ENCODE data around the gene COX19. TPM values are rescaled to one million over a fixed set of nuclear protein-coding genes. Genes with fewer than 3 reads are reported as not detected.

The COX19 gene
- total and polyA plus RNA-seq, 2 of the 13 experiments (the other 11 are each of a cell fraction or from before 2014, with no cell fraction given): 11.5 to 21.7 TPM

DNA sequence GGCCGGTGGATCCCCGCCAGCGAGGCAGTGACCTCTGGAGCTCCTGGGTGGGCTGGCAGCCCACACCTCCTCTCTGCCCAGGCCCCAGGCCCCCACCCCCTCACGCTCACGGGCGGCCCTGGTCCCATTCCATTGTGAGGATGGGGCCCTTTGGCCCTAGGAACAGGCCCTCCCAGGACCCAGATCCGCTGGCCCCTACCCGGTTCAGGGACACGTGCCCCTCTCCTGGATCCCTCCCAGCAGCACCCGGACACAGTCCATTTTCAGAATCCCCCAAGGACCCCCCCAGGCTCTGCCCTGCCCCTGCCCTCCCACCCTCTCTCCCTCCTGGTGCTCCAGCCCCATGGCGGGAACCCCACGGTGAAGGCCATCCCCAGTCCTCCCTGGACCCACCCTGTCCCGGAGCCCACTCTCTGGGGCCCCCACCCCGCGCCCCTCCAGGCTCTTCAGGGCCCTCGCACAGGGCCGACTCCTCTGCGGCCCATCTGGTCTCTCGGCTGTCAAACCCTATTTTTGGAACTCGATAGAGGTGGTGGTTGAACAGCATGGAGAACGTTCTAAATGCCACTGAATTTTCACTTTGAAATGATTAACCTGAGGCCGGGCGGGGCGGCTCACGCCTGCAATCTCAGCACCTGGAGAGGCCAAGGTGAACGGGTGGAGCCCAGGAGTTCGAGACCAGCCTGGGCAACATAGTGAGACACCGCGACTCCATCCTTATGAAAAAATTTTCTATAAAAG is 28.9 kb downstream of the COX19 start:
- ATAC-seq: peak; percentile 49
- intact Hi-C loops (cut with micrococcal nuclease; ENCODE audit: unreplicated experiment): no loop called here

More for the DNA sequence above, 28.9 kb downstream of the COX19 start:
- peak overlapping the region; percentile 76 for H3K4me2 ChIP-seq (ENCODE audit: low read depth, low read length)
- WGBS (ENCODE audit: low lambda C conversion rate): 46% methylated on average over 23 of the region's 29 CpGs
- peaks cover 31% of the 10 kb centered on the region for H3K4me1 ChIP-seq (ENCODE audit: insufficient read depth, low read length)
- H3K79me2 ChIP-seq (ENCODE audit: insufficient read depth, low read length): no peaks in the 10 kb centered on the region
- no peaks in the 10 kb centered on the region for H4K20me1 ChIP-seq (ENCODE audit: insufficient read depth, low read length)
- no peaks in the 10 kb centered on the region; a peak in 1 of 5 replicates for H3K36me3 ChIP-seq (replicated peaks in 1 of 2; ENCODE audit: control insufficient read depth in 1 of 2, insufficient read depth in 2 of 2, low read length in 2 of 2)
- no TSS peak for BruUV-seq (replicated peaks)
- no peak overlapping the region for H2AFZ ChIP-seq (ENCODE audit: low read length)
- peak overlapping the region; percentile 50 for H3K27ac ChIP-seq (ENCODE audit: extremely low read length, insufficient read depth, low read length)
- TF ChIP-seq ZNF263 (CRISPR knock-in tag; IDR thresholded peaks at IDR 0.05) (0 out of 2 replicates have a peak, but pooled peaks have one; percentile 15), NR2C2 (CRISPR knock-in tag; IDR thresholded peaks at IDR 0.05; ENCODE audit: borderline replicate concordance) (no peak), ZEB1 (IDR thresholded peaks at IDR 0.05; ENCODE audit: insufficient replicate concordance, low read depth) (peak; percentile 26), PAF1 (CRISPR knock-in tag; IDR thresholded peaks at IDR 0.05) (no peak), ZNF121 (CRISPR knock-in tag; IDR thresholded peaks at IDR 0.05) (peak; percentile 68), GFI1 (CRISPR knock-in tag; IDR thresholded peaks at IDR 0.05; ENCODE audit: borderline replicate concordance) (0 out of 2 replicates have a peak, but pooled peaks have one; percentile 37), RBFOX2 (IDR thresholded peaks at IDR 0.05; ENCODE audit: low read depth, low read length) (0 out of 2 replicates have a peak, but pooled peaks have one; percentile 43)
- TF ChIP-seq, protein P1, sequence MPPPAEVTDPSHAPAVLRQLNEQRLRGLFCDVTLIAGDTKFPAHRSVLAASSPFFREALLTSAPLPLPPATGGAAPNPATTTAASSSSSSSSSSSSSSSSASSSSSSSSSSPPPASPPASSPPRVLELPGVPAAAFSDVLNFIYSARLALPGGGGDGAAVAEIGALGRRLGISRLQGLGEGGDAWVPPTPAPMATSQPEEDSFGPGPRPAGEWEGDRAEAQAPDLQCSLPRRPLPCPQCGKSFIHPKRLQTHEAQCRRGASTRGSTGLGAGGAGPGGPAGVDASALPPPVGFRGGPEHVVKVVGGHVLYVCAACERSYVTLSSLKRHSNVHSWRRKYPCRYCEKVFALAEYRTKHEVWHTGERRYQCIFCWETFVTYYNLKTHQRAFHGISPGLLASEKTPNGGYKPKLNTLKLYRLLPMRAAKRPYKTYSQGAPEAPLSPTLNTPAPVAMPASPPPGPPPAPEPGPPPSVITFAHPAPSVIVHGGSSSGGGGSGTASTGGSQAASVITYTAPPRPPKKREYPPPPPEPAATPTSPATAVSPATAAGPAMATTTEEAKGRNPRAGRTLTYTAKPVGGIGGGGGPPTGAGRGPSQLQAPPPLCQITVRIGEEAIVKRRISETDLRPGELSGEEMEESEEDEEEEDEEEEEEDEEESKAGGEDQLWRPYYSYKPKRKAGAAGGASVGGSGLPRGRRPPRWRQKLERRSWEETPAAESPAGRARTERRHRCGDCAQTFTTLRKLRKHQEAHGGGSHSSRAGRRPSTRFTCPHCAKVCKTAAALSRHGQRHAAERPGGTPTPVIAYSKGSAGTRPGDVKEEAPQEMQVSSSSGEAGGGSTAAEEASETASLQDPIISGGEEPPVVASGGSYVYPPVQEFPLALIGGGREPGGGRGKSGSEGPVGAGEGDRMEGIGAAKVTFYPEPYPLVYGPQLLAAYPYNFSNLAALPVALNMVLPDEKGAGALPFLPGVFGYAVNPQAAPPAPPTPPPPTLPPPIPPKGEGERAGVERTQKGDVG (CRISPR knock-in tag; IDR thresholded peaks at IDR 0.05; ENCODE audit: borderline replicate concordance): peak; percentile 6; the same call in 1 of the 2 replicates
- no peaks in the 10 kb centered on the region for H3K27me3 ChIP-seq (ENCODE audit: control insufficient read depth in 1 of 2, insufficient read depth in 2 of 2, low read length in 2 of 2)
- H3K4me3 ChIP-seq (replicated peaks in 1 of 3; ENCODE audit: insufficient read depth in 1 of 3, low read depth in 2 of 3, low read length in 3 of 3): peak overlapping the region; percentile 21 to 64 (median 35); a peak in 5 of 6 replicates
- H3K9ac ChIP-seq (ENCODE audit: insufficient read depth, low read depth, low read length): 0 out of 2 replicates have a peak overlapping the region, but pooled peaks have one; percentile 36
- no peaks in the 10 kb centered on the region for H3K9me3 ChIP-seq (ENCODE audit: low read length)
- DNase-seq (ENCODE audit: low spot score) (no peak), FAIRE-seq (no peak)
- in situ Hi-C loops (cut with HindIII; ENCODE audit: extremely low pct_ligation_motif_present, low pct_unique_long_range_greater_than_20kb): no loop called here
- ChIA-PET CTCF (ENCODE audit: low intra/inter-chr PET ratio, low total read pairs) (no interaction called here), POLR2A (interaction anchor here (0.8 to 0.9 kb wide), 2 partner anchors 11 to 20 kb away, joined by 3 to 4 read pairs; no protein-coding TSS in a partner anchor)
